ENCODE results near the gene MEI1. TPM values are rescaled to one million over a fixed set of nuclear protein-coding genes. Genes with fewer than 3 reads are reported as not detected.
A peak's percentile ranks its signal among the peaks of the same experiment; 100 is the strongest.

MEI1 gene
- total RNA-seq, 3 donors from 2014 or later (not counting 1 experiment from before 2014, with no cell fraction given) = 44.7 to 75.6 (median 50.3) TPM

GRCh38 chr22:41825376-41825775, 126.1 kb downstream of the MEI1 start:
- Histone ChIP-seq H3K27me3 (ENCODE audit: control insufficient read depth, insufficient read depth, low read length) (no peaks in the 10 kb centered on the region), H3K36me3 (ENCODE audit: control insufficient read depth, insufficient read depth, low read length) (no peaks in the 10 kb centered on the region), H3K4me1 (ENCODE audit: control insufficient read depth, insufficient read depth, low read length) (no peaks in the 10 kb centered on the region), H3K9me3 (ENCODE audit: control insufficient read depth, insufficient read depth, low read length) (no peaks in the 10 kb centered on the region), H3K27ac (ENCODE audit: low read length) (no peak overlapping the region), H3K4me3 (ENCODE audit: low read length) (no peak overlapping the region)
- H3K27ac Mint-ChIP-seq = peak overlapping the region in 1 of 2 donors; percentile 12
- 88% methylated on average over 7 of the region's 7 CpGs for WGBS (ENCODE audit: insufficient coverage)
- H3K9me3 Mint-ChIP-seq = no peaks in the 10 kb centered on the region
- H3K27me3 Mint-ChIP-seq (ENCODE audit: low read depth in 2 of 2) = no peaks in the 10 kb centered on the region
- ATAC-seq (no peak), DNase-seq (no peak)
- H3K36me3 Mint-ChIP-seq = no peaks in the 10 kb centered on the region
- no peak overlapping the region for H3K4me3 Mint-ChIP-seq
- peaks cover 9 to 27% of the 10 kb centered on the region in 2 donors for H3K4me1 Mint-ChIP-seq
- TF ChIP-seq CTCF (IDR thresholded peaks at IDR 0.05) = no peak
- intact Hi-C loops (cut with micrococcal nuclease) = no loop called here

- ATAC-seq (no peak), DNase-seq (no peak)
- no peak overlapping the region for H3K27ac ChIP-seq (ENCODE audit: low read length)
- peak overlapping the region in 1 of 2 donors; percentile 51 for H3K27ac Mint-ChIP-seq
- H3K4me3 Mint-ChIP-seq = no peak overlapping the region
- H3K36me3 Mint-ChIP-seq = no peaks in the 10 kb centered on the region
- H3K4me1 ChIP-seq (ENCODE audit: control insufficient read depth, insufficient read depth, low read length) = no peaks in the 10 kb centered on the region
- no peaks in the 10 kb centered on the region for H3K9me3 Mint-ChIP-seq
- intact Hi-C loops (cut with micrococcal nuclease) = no loop called here
- peaks cover 9 to 21% of the 10 kb centered on the region in 2 donors for H3K4me1 Mint-ChIP-seq
- H3K4me3 ChIP-seq (ENCODE audit: low read length) = no peak overlapping the region
- TF ChIP-seq CTCF (IDR thresholded peaks at IDR 0.05) = no peak
- H3K9me3 ChIP-seq (ENCODE audit: control insufficient read depth, insufficient read depth, low read length) = no peaks in the 10 kb centered on the region
- H3K27me3 Mint-ChIP-seq (ENCODE audit: low read depth in 2 of 2) = no peaks in the 10 kb centered on the region
- 86% methylated on average over 3 of the region's 3 CpGs for WGBS (ENCODE audit: insufficient coverage)
- H3K36me3 ChIP-seq (ENCODE audit: control insufficient read depth, insufficient read depth, low read length) = no peaks in the 10 kb centered on the region
- H3K27me3 ChIP-seq (ENCODE audit: control insufficient read depth, insufficient read depth, low read length) = no peaks in the 10 kb centered on the region
Measured at GRCh38 chr22:41826021-41826420, 126.7 kb downstream of the MEI1 start.

- ATAC-seq (no peak), DNase-seq (no peak)
- H3K4me1 ChIP-seq (ENCODE audit: control insufficient read depth, insufficient read depth, low read length) = no peaks in the 10 kb centered on the region
- H3K4me3 ChIP-seq (ENCODE audit: low read length) = no peak overlapping the region
- Mint-ChIP-seq H3K27me3 (ENCODE audit: low read depth in 2 of 2) (no peaks in the 10 kb centered on the region), H3K4me3 (no peak overlapping the region), H3K4me1 (peaks cover 14 to 22% of the 10 kb centered on the region in 2 donors), H3K9me3 (no peaks in the 10 kb centered on the region), H3K27ac (peak overlapping the region in 1 of 2 donors; percentile 51), H3K36me3 (no peaks in the 10 kb centered on the region)
- H3K27me3 ChIP-seq (ENCODE audit: control insufficient read depth, insufficient read depth, low read length) = no peaks in the 10 kb centered on the region
- 96% methylated on average over 11 of the region's 11 CpGs for WGBS (ENCODE audit: insufficient coverage)
- H3K27ac ChIP-seq (ENCODE audit: low read length) = no peak overlapping the region
- H3K9me3 ChIP-seq (ENCODE audit: control insufficient read depth, insufficient read depth, low read length) = no peaks in the 10 kb centered on the region
- intact Hi-C loops (cut with micrococcal nuclease) = no loop called here
- H3K36me3 ChIP-seq (ENCODE audit: control insufficient read depth, insufficient read depth, low read length) = no peaks in the 10 kb centered on the region
- no peak for TF ChIP-seq CTCF (IDR thresholded peaks at IDR 0.05)
Measured at GRCh38 chr22:41826430-41827383, 127.4 kb downstream of the MEI1 start.
